GM03348 (cell line): ENCODE measurements around the gene C4BPB.

Source experiments
- DNase-seq: peaks from one replicate; pipeline ENCODE4 v3.0.0; 2012; ENCODE audit warnings: low spot score

The C4BPB gene

DNA sequence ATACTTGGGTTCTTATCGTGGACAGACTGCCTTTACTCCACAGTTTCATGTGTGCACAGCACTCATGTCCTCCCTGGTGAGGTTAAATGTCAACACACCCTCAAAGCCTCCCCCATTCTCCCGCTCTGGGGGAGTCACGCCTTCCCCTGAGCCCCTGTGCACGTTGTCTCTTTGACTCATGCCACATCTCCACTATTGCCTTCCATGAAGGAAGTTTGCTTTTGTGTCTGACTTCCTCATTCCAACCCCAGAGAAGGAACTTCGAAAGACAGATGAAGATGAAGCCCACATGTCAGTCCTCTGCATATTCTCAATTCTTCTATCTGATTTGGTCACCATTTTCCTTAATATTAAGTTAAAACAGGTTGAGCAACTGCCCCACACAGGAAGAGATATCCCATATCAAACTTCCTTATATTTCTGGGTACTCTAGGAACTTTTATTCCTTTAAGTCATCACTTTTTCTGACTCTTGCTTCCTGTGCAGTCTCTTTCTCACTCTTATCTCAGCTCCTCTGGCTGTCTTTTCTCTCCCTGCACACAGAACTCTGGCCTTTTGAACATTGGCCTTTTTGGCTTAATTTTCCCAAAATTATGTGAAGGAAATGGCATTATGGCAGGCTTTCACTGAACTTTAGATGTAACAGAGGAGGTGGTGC, 56.9 kb downstream of the C4BPB start:
- no peak for DNase-seq
